Glutamatergic neuron (in vitro differentiated cells): Measurements from ENCODE around the gene CES5A. TPM values are rescaled to one million over a fixed set of nuclear protein-coding genes. Genes with fewer than 3 reads are reported as not detected.

ENCODE experiments used
- DNase-seq: peaks from one replicate; pipeline ENCODE4 v3.0.0; 2022
- H3K27ac Mint-ChIP-seq: one replicate; pipeline ENCODE4 v1.8.0; 2020; ENCODE audit warnings: mild to moderate bottlenecking, mixed read lengths, inconsistent platforms; ENCODE audit not compliant: unreplicated experiment
- H3K27me3 Mint-ChIP-seq: one replicate; pipeline ENCODE4 v1.8.0; 2020; ENCODE audit warnings: mild to moderate bottlenecking, moderate library complexity, mixed read lengths, inconsistent platforms; ENCODE audit not compliant: unreplicated experiment
- H3K36me3 Mint-ChIP-seq: one replicate; pipeline ENCODE4 v1.8.0; 2020; ENCODE audit warnings: mild to moderate bottlenecking, mixed read lengths, inconsistent platforms; ENCODE audit not compliant: unreplicated experiment
- H3K4me1 Mint-ChIP-seq: one replicate; pipeline ENCODE4 v1.8.0; 2020; ENCODE audit warnings: mild to moderate bottlenecking, low read depth, mixed read lengths, inconsistent platforms; ENCODE audit not compliant: unreplicated experiment
- H3K4me3 Mint-ChIP-seq: one replicate; pipeline ENCODE4 v1.8.0; 2020; ENCODE audit warnings: mild to moderate bottlenecking, mixed read lengths, inconsistent platforms; ENCODE audit not compliant: unreplicated experiment
- H3K9me3 Mint-ChIP-seq: one replicate; pipeline ENCODE4 v1.8.0; 2020; ENCODE audit warnings: mild to moderate bottlenecking, moderate library complexity, mixed read lengths, inconsistent platforms; ENCODE audit not compliant: unreplicated experiment
- total RNA-seq: library from RNA; stranded (reverse); fragmentation: NEBNext Ultra II Directional; extraction: Animal tissue kit (Norgen Biotek cat#: 25700); gene quantifications from one replicate; pipeline ENCODE4 v1.2.1, GENCODE V29; 2021; ENCODE audit not compliant: unreplicated experiment
- TF ChIP-seq, protein P1 (sequence below): fragments of 200-600 bp; sonication (generic); IDR thresholded peaks from one replicate; pipeline ENCODE4 v1.5.0; 2021; ENCODE audit not compliant: partially characterized antibody, unreplicated experiment

Gene CES5A
- total RNA-seq, 1 donor from 2014 or later: not detected

DNA sequence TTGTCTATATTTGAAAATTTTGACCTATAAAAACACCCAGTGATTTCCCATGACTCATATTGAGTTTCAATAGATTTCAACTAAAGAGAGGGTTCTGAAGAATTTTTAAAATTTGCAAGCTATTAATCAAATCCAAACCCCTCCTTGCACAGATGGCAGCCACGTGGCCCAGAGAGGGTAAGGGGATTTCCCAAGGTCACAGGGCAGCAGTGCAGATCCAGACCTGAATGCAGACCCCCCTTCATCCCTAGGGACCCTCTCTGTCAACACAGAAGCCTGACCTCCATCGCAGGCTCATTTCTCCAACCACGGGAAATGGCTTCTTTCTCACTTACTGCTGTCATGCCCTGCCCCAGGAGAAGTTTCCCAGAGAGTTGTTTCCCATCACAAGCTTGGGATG, 24.7 kb upstream of the CES5A start:
- H3K27me3 Mint-ChIP-seq: no peaks in the 10 kb centered on the region
- no peak overlapping the region for H3K4me3 Mint-ChIP-seq
- TF ChIP-seq, protein P1, sequence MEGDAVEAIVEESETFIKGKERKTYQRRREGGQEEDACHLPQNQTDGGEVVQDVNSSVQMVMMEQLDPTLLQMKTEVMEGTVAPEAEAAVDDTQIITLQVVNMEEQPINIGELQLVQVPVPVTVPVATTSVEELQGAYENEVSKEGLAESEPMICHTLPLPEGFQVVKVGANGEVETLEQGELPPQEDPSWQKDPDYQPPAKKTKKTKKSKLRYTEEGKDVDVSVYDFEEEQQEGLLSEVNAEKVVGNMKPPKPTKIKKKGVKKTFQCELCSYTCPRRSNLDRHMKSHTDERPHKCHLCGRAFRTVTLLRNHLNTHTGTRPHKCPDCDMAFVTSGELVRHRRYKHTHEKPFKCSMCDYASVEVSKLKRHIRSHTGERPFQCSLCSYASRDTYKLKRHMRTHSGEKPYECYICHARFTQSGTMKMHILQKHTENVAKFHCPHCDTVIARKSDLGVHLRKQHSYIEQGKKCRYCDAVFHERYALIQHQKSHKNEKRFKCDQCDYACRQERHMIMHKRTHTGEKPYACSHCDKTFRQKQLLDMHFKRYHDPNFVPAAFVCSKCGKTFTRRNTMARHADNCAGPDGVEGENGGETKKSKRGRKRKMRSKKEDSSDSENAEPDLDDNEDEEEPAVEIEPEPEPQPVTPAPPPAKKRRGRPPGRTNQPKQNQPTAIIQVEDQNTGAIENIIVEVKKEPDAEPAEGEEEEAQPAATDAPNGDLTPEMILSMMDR: no peak
- DNase-seq: no peak
- H3K27ac Mint-ChIP-seq: no peak overlapping the region
- no peaks in the 10 kb centered on the region for H3K4me1 Mint-ChIP-seq
- H3K9me3 Mint-ChIP-seq: peaks cover 5% of the 10 kb centered on the region
- H3K36me3 Mint-ChIP-seq: peaks cover 29% of the 10 kb centered on the region

- Mint-ChIP-seq H3K27me3 (no peaks in the 10 kb centered on the region), H3K4me3 (no peak overlapping the region), H3K36me3 (peaks cover 16% of the 10 kb centered on the region), H3K9me3 (peaks cover 3% of the 10 kb centered on the region), H3K4me1 (no peaks in the 10 kb centered on the region), H3K27ac (no peak overlapping the region)
- no peak for DNase-seq
- TF ChIP-seq, protein P1: no peak
Observed at GRCh38 chr16:55898592-55898991, 23.4 kb upstream of the CES5A start.

DNA sequence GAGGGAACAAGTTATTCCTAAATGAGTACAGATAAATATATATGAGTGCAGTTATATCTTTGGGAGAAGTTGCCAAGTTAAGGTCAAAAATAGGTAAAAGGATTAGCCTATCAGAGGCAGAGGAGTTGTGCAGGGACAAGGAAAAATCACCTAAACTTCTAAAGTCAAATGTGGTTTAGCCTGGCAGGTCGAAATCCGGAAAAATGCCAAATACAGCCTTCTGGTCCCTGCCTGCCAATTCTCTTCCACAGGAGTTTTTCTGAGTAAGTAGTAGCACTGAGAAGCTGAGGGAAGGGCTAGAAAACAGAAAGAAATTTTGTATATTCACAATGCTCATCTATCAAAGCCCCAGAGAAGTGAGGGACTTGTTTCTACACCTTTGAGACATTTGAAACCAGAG, 17.6 kb upstream of the CES5A start:
- Mint-ChIP-seq H3K27ac (no peak overlapping the region), H3K4me3 (no peak overlapping the region), H3K36me3 (peaks cover 24% of the 10 kb centered on the region), H3K9me3 (peaks cover 9% of the 10 kb centered on the region), H3K27me3 (peaks cover 2% of the 10 kb centered on the region), H3K4me1 (no peaks in the 10 kb centered on the region)
- no peak for DNase-seq
- TF ChIP-seq, protein P1: no peak

- H3K4me3 Mint-ChIP-seq: no peak overlapping the region
- DNase-seq: no peak
- peaks cover 8% of the 10 kb centered on the region for H3K9me3 Mint-ChIP-seq
- H3K27me3 Mint-ChIP-seq: peaks cover 3% of the 10 kb centered on the region
- H3K27ac Mint-ChIP-seq: no peak overlapping the region
- TF ChIP-seq, protein P1: no peak
- H3K36me3 Mint-ChIP-seq: peaks cover 20% of the 10 kb centered on the region
- no peaks in the 10 kb centered on the region for H3K4me1 Mint-ChIP-seq
Observed at GRCh38 chr16:55889518-55889917, 14.3 kb upstream of the CES5A start.

GRCh38 chr16:55888546-55888945, 13.4 kb upstream of the CES5A start:
- Mint-ChIP-seq H3K36me3 (peaks cover 20% of the 10 kb centered on the region), H3K27me3 (peaks cover 3% of the 10 kb centered on the region), H3K4me1 (no peaks in the 10 kb centered on the region), H3K27ac (no peak overlapping the region), H3K9me3 (peaks cover 8% of the 10 kb centered on the region), H3K4me3 (no peak overlapping the region)
- TF ChIP-seq, protein P1: no peak
- no peak for DNase-seq
